Measurements from ENCODE around the gene WDR81.
"Not testable (repeated sequence)": the region's sequence is repeated elsewhere in the genome, so short reads cannot be mapped to it uniquely, and the experiment has no call there.

Gene WDR81

GRCh38 chr17:1755827-1756262 is 31.3 kb downstream of the WDR81 start:
- DNase-seq, result no peak

DNA sequence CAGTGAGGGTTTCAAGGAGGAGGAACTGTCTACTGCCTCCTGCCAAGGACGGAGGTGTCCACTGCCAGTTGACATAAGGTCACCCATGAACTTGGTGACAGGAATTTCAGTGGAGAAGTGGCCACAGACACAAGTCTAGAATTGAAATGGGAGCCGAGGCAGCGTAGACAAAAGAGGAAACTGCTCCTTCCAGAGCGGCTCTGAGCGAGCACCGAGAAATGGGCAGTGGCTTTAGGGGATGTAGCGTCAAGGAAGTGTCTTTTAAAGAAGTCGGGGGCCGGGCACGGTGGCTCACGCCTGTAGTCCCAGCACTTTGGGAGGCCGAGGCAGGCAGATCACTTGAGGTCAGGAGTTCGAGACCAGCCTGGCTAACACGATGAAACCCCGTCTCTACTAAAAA is 34.3 kb downstream of the WDR81 start:
- no peak for DNase-seq

DNA sequence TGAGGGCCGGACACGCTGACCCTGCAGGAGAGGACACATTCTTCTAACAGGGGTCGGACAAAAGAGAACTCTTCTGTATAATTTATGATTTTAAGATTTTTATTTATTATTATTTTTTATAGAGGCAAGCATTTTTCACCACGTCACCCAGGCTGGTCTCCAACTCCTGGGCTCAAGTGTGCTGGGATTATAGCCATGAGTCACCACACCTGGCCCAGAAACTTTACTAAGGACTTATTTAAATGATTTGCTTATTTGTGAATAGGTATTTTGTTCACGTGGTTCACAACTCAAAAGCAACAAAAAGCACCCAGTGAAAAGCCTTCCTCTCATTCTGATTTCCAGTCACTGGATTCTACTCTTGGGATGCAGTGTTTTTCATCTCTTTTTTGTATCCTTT is 35.0 kb downstream of the WDR81 start:
- DNase-seq, result no peak

GRCh38 chr17:1762233-1762900 is 37.9 kb downstream of the WDR81 start:
- peak; percentile 30 for DNase-seq

DNA sequence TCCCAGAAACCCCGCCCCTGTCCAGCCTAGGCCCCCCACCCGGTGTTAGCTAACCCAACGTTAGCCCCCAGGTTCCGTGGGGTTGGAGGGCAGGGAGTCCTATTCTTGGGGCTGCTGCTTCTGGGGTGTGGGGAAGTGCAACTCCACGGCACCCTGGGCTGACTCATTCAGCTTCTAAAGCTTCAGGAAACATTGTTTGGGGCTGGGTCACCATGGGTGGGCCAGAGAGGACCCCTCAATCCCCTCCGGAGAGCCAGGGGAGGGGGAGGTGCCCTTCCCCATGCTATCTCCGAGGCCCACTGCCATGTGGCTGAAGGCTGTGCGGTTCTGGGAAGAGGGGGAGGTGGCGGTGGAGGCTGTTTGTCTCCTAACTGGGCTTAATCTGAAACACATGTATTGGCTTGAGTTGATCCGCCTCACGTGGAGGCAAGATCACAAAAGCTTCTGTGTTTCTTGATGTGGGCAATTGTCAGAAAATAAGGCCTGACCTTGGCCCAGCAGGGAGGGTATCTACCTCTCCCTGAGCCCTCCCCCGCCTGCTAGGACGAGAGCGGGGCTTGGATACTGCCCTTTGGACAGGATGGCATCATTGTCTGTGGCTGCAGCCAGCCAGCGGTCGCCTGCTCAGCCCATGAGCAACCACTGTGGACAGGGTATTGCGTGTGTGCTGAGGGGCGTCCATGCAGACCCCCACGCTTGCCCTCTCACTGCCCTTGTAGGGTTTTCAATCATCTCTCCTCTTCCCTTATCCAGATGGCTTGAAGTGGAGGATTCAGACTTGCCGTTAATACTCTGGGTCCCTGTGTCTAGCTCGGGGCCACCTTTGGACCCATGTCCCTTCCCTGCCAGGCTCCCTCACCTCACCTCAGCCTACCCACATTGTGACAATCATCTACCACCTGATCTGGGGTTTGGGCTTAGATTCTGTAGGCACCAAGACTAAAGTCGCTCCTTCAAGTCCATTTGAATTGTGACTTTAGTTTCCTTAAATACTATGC is 38.7 kb downstream of the WDR81 start:
- DNase-seq, result peak; percentile 89

DNA sequence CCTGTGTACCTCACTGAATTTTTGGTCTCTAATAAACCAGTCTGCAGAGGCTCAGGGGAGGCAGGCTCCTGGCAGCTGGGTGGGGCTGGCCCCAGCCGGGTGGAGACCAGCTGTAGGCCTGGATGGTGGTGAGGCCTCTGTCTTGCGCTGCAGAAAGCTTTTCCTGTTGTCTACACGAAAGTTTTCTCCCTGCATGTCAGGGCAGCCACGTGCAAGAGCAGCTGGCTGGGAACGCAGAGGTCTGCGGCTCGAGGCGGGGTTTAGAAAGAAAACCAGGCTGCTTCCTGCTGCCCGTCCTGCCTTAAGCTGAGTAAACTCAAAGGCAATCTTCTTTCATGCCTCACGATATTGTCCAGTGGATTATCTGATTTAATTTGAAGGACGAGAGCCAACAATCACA is 39.8 kb downstream of the WDR81 start:
- DNase-seq, result peak; percentile 68

DNA sequence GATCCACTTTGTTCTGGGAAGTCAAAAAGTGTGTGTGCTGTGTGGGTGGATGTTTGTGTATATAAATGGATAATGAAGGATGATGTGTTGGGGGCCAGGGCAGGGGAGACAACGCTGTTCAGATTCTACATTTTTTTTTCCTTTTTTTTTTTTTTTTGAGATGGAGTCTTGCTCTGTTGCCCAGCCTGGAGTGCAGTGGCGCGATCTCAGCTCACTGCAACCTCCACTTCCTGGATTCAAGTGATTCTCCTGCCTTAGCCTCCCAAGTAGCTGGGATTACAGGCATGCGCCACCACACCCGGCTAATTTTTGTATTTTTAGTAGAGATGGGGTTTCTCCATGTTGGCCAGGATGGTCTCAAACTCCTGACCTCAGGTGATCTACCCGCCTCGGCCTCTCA is 40.2 kb downstream of the WDR81 start:
- not testable (repeated sequence) for DNase-seq

- no peak for DNase-seq
These were observed 41.1 kb downstream of the WDR81 start for GRCh38 chr17:1765576-1765975.

DNA sequence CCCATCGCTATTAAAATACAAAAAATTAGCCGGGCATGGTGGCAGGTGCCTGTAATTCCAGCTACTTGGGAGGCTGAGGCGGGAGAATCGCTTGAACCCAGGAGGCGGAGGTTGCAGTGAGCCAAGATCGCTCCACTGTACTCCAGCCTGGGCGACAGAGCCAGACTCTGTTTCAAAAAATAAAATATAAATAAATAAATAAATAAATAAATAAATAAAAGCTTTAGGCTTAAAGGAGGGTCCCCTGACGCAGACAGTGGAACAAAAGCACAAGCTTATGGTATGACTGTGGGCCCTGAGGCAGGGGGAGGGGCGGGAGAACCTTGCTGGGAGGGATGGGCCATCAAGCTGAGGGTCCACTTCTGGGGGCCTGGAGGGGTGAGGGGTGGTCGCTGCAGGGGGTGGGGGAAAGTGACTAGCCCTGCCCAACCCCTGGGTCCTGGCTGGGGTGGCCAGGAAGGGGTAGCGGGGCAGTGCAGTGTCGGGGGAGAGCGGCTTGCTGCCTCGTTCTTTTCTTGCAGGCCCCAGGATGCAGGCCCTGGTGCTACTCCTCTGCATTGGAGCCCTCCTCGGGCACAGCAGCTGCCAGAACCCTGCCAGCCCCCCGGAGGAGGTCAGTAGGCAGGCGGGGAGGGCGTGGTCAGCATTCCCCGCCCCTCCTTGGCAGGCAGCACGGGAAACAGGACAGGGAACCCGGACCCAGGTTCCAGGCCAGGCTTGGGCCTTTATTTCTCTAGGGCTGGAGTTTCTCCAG is 42.1 kb downstream of the WDR81 start:
- DNase-seq, result no peak

DNA sequence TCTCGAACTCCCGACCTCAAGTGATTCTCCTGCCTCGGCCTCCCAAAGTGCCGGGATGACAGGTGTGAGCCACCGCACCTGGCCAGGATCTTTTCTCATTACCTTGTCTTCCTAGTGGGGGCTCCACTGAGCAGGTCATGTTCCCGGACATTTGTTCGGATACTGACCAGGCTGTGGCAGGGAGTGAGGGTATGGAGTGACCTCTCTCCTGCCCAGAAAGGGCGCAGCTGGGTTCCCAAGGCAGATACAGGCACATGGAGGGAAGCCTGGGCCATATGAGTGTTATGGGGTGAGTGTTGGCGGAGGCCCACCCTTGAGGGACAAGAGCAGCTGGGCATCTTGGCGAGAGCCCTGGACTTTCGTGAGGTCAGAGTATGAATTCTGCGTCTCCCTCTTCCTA is 42.9 kb downstream of the WDR81 start:
- no peak for DNase-seq

DNA sequence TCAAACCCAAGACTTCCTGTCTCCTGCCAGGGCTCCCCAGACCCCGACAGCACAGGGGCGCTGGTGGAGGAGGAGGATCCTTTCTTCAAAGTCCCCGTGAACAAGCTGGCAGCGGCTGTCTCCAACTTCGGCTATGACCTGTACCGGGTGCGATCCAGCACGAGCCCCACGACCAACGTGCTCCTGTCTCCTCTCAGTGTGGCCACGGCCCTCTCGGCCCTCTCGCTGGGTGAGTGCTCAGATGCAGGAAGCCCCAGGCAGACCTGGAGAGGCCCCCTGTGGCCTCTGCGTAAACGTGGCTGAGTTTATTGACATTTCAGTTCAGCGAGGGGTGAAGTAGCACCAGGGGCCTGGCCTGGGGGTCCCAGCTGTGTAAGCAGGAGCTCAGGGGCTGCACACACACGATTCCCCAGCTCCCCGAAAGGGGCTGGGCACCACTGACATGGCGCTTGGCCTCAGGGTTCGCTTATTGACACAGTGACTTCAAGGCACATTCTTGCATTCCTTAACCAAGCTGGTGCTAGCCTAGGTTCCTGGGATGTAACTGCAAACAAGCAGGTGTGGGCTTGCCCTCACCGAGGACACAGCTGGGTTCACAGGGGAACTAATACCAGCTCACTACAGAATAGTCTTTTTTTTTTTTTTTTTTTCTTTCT is 45.4 kb downstream of the WDR81 start:
- no peak for DNase-seq

DNA sequence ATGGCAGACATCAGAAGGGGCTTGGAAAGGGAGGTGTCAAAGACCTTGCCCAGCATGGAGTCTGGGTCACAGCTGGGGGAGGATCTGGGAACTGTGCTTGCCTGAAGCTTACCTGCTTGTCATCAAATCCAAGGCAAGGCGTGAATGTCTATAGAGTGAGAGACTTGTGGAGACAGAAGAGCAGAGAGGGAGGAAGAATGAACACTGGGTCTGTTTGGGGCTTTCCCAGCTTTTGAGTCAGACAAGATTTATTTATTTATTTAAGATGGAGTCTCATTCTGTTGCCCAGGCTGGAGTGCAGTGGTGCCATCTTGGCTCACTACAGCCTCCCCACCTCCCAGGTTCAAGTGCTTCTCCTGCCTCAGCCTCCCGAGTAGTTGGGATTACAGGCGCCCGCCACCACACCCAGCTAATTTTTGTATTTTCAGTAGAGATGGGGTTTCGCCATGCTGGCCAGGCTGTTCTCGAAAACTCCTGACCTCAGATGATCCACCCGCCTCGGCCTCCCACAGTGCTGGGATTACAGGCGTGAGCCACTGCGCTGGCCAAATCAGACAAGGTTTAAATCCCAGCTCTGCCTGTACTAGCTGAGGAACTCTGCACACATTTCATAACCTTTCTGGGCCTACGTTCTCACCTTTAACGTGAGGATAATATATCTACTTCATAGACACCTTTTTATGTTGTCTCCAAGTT is 48.6 kb downstream of the WDR81 start:
- not testable (repeated sequence) for DNase-seq

DNA sequence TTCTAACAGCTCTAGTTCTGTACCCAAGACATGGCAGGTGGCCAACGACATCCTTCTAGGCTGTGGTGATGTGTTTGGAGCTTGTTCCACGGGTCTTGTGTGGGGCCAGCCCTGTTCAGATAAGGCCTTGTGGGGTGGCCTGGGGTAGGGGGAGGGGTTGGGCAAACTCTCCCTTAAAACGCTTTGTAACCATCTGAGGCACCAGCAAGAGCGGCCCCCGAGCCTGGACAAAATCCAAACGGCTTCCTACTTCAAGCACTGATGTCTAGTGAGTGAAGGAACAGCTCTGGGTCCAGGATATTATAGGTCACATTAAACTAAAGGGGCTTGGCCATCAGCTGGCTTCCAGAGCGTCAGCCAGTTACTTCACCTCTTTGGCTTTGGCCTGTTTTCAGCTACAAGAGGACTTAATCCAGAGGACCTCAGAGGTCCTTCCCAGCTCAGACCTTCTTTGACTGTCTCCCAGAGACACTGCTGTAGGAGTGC is 49.2 kb downstream of the WDR81 start:
- DNase-seq, result no peak

- no peak for DNase-seq
These were observed 50.1 kb downstream of the WDR81 start for GRCh38 chr17:1774390-1775176.

DNA sequence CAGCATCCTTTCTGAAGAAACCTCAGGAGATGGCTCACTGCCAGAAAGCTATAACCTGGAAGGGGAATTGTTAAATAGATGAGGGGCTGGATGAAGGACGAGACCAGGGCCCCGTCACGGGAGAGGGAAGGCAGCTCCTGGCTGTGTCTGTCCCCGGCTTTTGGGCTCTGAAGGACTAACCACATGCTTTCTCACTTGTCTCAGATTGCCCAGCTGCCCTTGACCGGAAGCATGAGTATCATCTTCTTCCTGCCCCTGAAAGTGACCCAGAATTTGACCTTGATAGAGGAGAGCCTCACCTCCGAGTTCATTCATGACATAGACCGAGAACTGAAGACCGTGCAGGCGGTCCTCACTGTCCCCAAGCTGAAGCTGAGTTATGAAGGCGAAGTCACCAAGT is 51.8 kb downstream of the WDR81 start:
- DNase-seq, result no peak

DNA sequence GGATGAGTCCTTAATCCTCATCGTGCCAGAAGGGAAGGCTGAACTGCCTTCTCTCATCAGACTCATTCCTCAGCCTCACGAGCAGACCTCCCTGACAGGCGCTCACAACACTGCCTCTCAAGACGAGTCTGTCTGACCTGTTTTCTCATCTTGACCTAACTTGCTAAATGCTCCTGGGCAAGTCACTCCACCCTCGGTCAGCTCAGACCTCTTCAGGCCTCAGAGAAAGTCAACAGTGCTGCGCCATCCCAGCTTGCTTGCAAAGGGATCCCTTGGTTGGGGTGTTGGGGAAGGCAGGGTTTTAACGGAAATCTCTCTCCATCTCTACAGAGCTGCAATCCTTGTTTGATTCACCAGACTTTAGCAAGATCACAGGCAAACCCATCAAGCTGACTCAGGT is 52.4 kb downstream of the WDR81 start:
- no peak for DNase-seq

DNA sequence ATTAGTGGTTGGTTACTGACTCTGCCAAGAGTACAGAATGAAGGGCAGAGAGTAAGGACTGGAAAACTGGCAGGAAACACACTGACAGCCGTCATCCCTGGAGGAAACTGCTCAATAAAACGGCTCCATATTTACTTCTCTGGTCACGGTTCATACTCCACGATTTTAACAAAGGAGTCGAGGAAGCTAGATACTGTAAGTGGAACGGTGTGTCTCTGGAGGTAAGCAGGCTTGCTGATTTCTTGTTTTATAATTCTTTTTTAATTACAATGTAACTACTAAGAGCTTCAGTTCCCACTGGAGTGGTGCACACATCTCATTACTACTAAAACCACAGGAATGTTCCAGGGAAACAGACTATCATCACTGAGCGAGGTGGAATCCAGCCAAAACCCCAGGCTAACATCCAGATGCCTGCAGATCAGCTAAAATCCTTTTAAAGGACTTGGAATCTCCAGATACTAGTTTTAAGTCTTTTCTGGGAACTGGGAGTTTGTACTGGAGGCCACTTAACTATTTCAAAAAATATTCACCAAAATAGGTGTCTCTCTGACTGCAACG is 55.1 kb downstream of the WDR81 start:
- peak; percentile 97 for DNase-seq

GRCh38 chr17:1782171-1782567 is 57.7 kb downstream of the WDR81 start:
- DNase-seq, result no peak

DNA sequence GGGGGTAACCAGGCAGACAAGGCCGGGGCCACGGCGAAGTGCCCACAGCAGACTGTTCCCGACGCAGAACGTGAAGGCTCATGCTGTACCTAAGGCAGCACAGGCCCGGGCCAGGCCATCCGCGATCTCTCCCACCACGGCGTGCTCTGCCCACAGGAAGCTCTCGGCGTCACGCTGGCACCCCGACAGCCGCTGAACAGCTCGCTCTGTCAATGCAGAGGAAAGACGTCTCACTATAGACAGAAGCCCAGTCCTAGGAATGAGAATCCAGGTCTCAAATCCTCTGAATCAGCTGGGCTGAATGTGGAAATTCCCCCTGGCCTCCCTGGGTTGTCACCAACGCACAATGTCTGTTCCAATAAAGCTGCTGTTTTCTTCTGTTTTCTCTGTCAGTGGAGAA is 58.8 kb downstream of the WDR81 start:
- DNase-seq, result no peak

GRCh38 chr17:1783834-1784611 is 59.5 kb downstream of the WDR81 start:
- DNase-seq, result peak; percentile 74

All from fibroblast of skin of right quadriceps (primary cell).